Glutamatergic neuron (in vitro differentiated cells): ENCODE measurements around the gene KIAA1614. TPM values are rescaled to one million over a fixed set of nuclear protein-coding genes. Genes with fewer than 3 reads are reported as not detected.

ENCODE experiments used
- DNase-seq: peaks from one replicate; pipeline ENCODE4 v3.0.0; 2022
- H3K27ac Mint-ChIP-seq: one replicate; pipeline ENCODE4 v1.8.0; 2020; ENCODE audit warnings: mild to moderate bottlenecking, mixed read lengths, inconsistent platforms; ENCODE audit not compliant: unreplicated experiment
- H3K27me3 Mint-ChIP-seq: one replicate; pipeline ENCODE4 v1.8.0; 2020; ENCODE audit warnings: mild to moderate bottlenecking, moderate library complexity, mixed read lengths, inconsistent platforms; ENCODE audit not compliant: unreplicated experiment
- H3K36me3 Mint-ChIP-seq: one replicate; pipeline ENCODE4 v1.8.0; 2020; ENCODE audit warnings: mild to moderate bottlenecking, mixed read lengths, inconsistent platforms; ENCODE audit not compliant: unreplicated experiment
- H3K4me1 Mint-ChIP-seq: one replicate; pipeline ENCODE4 v1.8.0; 2020; ENCODE audit warnings: mild to moderate bottlenecking, low read depth, mixed read lengths, inconsistent platforms; ENCODE audit not compliant: unreplicated experiment
- H3K4me3 Mint-ChIP-seq: one replicate; pipeline ENCODE4 v1.8.0; 2020; ENCODE audit warnings: mild to moderate bottlenecking, mixed read lengths, inconsistent platforms; ENCODE audit not compliant: unreplicated experiment
- H3K9me3 Mint-ChIP-seq: one replicate; pipeline ENCODE4 v1.8.0; 2020; ENCODE audit warnings: mild to moderate bottlenecking, moderate library complexity, mixed read lengths, inconsistent platforms; ENCODE audit not compliant: unreplicated experiment
- CTCF ChIP-seq: fragments of 200-600 bp; sonication (generic); IDR thresholded peaks from one replicate; pipeline ENCODE4 v1.5.0; 2021; ENCODE audit not compliant: partially characterized antibody, unreplicated experiment
- total RNA-seq: library from RNA; stranded (reverse); fragmentation: NEBNext Ultra II Directional; extraction: Animal tissue kit (Norgen Biotek cat#: 25700); gene quantifications from one replicate; pipeline ENCODE4 v1.2.1, GENCODE V29; 2021; ENCODE audit not compliant: unreplicated experiment

Gene KIAA1614
- total RNA-seq, 1 donor from 2014 or later = 4.1 TPM

- Mint-ChIP-seq H3K27me3 (no peaks in the 10 kb centered on the region), H3K9me3 (peaks cover 15% of the 10 kb centered on the region), H3K27ac (no peak overlapping the region), H3K4me3 (no peak overlapping the region), H3K36me3 (peaks cover 19% of the 10 kb centered on the region), H3K4me1 (peaks cover 25% of the 10 kb centered on the region)
- DNase-seq = no peak
- TF ChIP-seq CTCF = no peak
These were observed 51.4 kb downstream of the KIAA1614 start for GRCh38 chr1:180964056-180964455.

- Mint-ChIP-seq H3K4me3 (no peak overlapping the region), H3K27me3 (no peaks in the 10 kb centered on the region), H3K36me3 (peaks cover 19% of the 10 kb centered on the region), H3K4me1 (peaks cover 25% of the 10 kb centered on the region), H3K27ac (no peak overlapping the region), H3K9me3 (peaks cover 15% of the 10 kb centered on the region)
- no peak for DNase-seq
- TF ChIP-seq CTCF = no peak
These were observed 51.9 kb downstream of the KIAA1614 start for GRCh38 chr1:180964595-180964994.

DNA sequence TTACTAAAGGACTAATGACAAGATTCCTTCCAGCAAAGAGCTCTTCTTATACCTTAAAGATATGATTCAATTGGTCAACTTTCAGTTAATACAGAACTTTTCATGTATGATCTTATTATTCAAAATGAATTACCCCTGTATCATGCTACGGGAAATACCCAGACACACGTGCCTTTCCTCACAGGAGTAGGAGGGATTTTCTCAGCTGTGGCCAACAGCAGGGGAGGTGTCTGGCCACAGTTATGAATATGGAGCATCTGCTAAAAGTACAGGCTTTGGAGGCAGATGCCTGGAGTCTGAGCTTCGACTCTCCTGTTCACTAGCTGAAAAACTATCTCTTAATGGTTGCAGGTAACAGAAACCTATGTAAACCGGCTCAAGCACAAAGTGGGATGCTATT lies 53.6 kb downstream of the KIAA1614 start:
- Mint-ChIP-seq H3K27me3 (no peaks in the 10 kb centered on the region), H3K27ac (peak overlapping the region; percentile 70), H3K4me1 (peaks cover 24% of the 10 kb centered on the region), H3K36me3 (peaks cover 11% of the 10 kb centered on the region), H3K9me3 (peaks cover 14% of the 10 kb centered on the region), H3K4me3 (peak overlapping the region; percentile 41)
- no peak for TF ChIP-seq CTCF
- DNase-seq = no peak

DNA sequence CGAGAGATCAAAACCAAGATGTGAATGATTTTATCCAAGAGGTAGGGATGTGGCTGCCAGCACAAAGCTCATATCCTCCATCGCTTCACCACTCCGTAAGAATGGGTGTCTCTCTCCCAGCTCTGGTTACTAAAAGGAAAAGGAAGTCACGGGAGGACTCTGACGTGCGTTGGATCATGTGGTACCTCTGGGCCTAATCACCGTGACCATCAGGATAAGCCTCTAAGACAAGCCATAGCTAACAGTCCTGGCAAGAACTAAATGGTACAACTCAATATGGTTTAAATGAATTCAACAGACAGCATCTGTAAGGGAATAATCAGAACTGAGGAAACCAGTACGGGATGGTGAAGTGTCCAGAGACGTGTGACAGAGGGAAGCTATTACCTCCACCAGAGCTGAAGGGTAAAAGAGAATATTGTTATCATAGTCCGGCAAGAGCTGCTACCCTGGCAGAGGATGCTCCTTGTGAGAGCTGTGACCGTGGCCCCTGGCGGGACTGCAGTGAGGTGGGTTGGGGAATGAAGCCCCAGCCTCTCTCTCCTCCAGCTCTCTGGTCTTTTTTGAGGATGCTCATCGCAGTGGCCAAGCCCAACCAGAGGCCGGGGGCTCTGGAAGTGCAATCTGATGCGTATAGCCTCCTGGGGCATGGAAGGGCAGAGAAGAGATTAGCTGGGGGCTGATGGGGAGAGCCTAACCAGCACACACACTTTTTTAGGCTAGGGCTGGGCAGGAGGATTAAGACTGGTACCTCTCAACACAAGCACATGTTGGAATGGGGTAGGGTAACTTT lies 54.2 kb downstream of the KIAA1614 start:
- H3K4me3 Mint-ChIP-seq = peak overlapping the region; percentile 41
- peak overlapping the region; percentile 70 for H3K27ac Mint-ChIP-seq

More for the DNA sequence above, 54.2 kb downstream of the KIAA1614 start:
- Mint-ChIP-seq H3K27me3 (peaks cover 1% of the 10 kb centered on the region), H3K4me1 (peaks cover 22% of the 10 kb centered on the region), H3K36me3 (peaks cover 11% of the 10 kb centered on the region), H3K9me3 (peaks cover 14% of the 10 kb centered on the region)
- no peak for TF ChIP-seq CTCF
- DNase-seq = no peak
